Measurements from ENCODE around the gene ATRIP. TPM values are rescaled to one million over a fixed set of nuclear protein-coding genes. Genes with fewer than 3 reads are reported as not detected.

Gene ATRIP
- 4.5 TPM for polyA plus RNA-seq (2013, experiment 1 of 2)
- polyA plus RNA-seq (2013, experiment 2 of 2) = 4.8 TPM

DNA sequence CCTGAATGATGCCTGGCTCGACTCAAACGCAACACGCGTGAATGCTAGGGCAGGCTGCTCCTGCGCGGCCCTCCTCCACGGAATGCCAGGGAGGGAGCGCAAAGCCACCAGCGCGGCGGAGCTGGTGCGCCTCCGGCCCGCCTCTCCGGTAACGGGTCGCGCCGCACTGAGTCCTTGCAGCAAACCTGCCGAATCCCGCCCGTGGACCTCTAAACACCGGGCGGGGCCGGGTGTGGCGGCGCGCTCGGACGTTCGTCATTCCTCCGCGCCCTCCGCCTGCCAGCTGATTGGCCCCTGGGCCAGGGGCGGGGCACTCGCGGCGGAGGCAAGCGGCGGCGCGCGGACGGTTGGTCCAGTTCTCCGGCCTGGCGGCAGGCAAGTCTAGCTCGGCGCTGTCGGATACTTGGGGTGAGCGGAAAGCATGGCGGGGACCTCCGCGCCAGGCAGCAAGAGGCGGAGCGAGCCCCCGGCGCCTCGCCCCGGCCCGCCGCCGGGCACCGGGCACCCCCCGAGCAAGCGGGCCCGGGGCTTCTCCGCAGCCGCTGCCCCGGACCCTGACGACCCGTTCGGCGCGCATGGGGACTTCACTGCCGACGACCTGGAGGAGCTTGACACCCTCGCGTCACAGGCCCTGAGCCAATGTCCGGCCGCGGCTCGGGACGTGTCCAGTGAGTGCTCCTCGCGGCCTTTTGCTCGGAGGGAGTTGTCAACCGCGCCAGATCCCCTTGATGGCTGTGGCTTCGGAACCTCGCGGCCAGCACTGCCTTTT is at the start of gene ATRIP:
ATRIP (plus strand) TSS at position 313 of the 769 bp plus-strand sequence; CDS start at position 422, 109 bp downstream.
- peak within 1 kb of the TSS; percentile 94 for H3K9ac ChIP-seq (ENCODE audit: low read length)
- peak within 1 kb of the TSS; percentile 98 for H2AFZ ChIP-seq (ENCODE audit: low read depth, low read length)
- H3K27ac ChIP-seq (ENCODE audit: low read length, poor library complexity, severe bottlenecking) = no peak within 1 kb of the TSS
- peaks cover 25 to 43% of the 10 kb centered on the region in 2 experiments for H3K36me3 ChIP-seq (ENCODE audit: control insufficient read depth in 1 of 2, insufficient read depth in 2 of 2, low read depth in 1 of 2, low read length in 2 of 2)
- H2AK5ac ChIP-seq (ENCODE audit: low read length, severe bottlenecking) = no peak within 1 kb of the TSS
- no peak within 1 kb of the TSS for H3K23ac ChIP-seq (ENCODE audit: low read length in 2 of 2)
- WGBS = under 1% methylated on average over 87 of the region's 91 CpGs
- peak within 1 kb of the TSS; percentile 89 for H4K8ac ChIP-seq (ENCODE audit: low read length)
- H2BK120ac ChIP-seq (ENCODE audit: low read depth, low read length) = no peak within 1 kb of the TSS
- no peak within 1 kb of the TSS for H2BK12ac ChIP-seq (ENCODE audit: low read length in 2 of 2)
- H3K27me3 ChIP-seq (ENCODE audit: control insufficient read depth in 1 of 2, insufficient read depth in 1 of 2, low read length in 2 of 2) = no peaks in the 10 kb centered on the region
- H3K4ac ChIP-seq (ENCODE audit: low read depth in 1 of 2, low read length in 2 of 2) = peak within 1 kb of the TSS; percentile 41 to 69
- no peak within 1 kb of the TSS for H2BK15ac ChIP-seq (ENCODE audit: low read depth, poor library complexity, severe bottlenecking)
- DNase-seq = peak; percentile 89
- H4K91ac ChIP-seq (ENCODE audit: low read length) = peak within 1 kb of the TSS; percentile 87
- no peaks in the 10 kb centered on the region for H3K9me3 ChIP-seq (ENCODE audit: control insufficient read depth, low read length)
- H3K4me2 ChIP-seq (ENCODE audit: low read length, poor library complexity, severe bottlenecking) = peak within 1 kb of the TSS; percentile 71
- peak within 1 kb of the TSS; percentile 74 to 87 for H3K18ac ChIP-seq (ENCODE audit: low read depth in 1 of 2, low read length in 2 of 2)
- peak within 1 kb of the TSS; percentile 92 to 100 for H3K4me3 ChIP-seq (ENCODE audit: insufficient read depth in 1 of 2, low read depth in 1 of 2, low read length in 2 of 2)
- peaks cover 19% of the 10 kb centered on the region for H3K79me1 ChIP-seq (replicated peaks; ENCODE audit: low read length, poor library complexity, severe bottlenecking)
- H3K4me1 ChIP-seq (ENCODE audit: control insufficient read depth, insufficient read depth, low read depth, low read length) = peaks cover 4% of the 10 kb centered on the region
- H2BK5ac ChIP-seq (ENCODE audit: low read depth, low read length, poor library complexity, severe bottlenecking) = no peak within 1 kb of the TSS
- peak within 1 kb of the TSS in 1 of 2 experiments; percentile 98 for H3K14ac ChIP-seq (ENCODE audit: low read length in 2 of 2)

GRCh38 chr3:48397767-48398681 is 48.5 kb upstream of the ATRIP start:
- Histone ChIP-seq H3K27ac (ENCODE audit: low read length, poor library complexity, severe bottlenecking) (no peak overlapping the region), H3K23ac (ENCODE audit: low read length in 2 of 2) (no peak overlapping the region), H3K79me1 (replicated peaks; ENCODE audit: low read length, poor library complexity, severe bottlenecking) (no peaks in the 10 kb centered on the region), H2BK5ac (ENCODE audit: low read depth, low read length, poor library complexity, severe bottlenecking) (no peak overlapping the region), H3K14ac (ENCODE audit: low read length in 2 of 2) (peak overlapping the region in 1 of 2 experiments; percentile 22), H4K8ac (ENCODE audit: low read length) (no peak overlapping the region), H3K9me3 (ENCODE audit: control insufficient read depth, low read length) (no peaks in the 10 kb centered on the region), H2AK5ac (ENCODE audit: low read length, severe bottlenecking) (no peak overlapping the region), H3K4me3 (ENCODE audit: insufficient read depth in 1 of 2, low read depth in 1 of 2, low read length in 2 of 2) (no peak overlapping the region), H4K91ac (ENCODE audit: low read length) (no peak overlapping the region), H2AFZ (ENCODE audit: low read depth, low read length) (no peak overlapping the region), H3K4me1 (ENCODE audit: control insufficient read depth, insufficient read depth, low read depth, low read length) (peaks cover 8% of the 10 kb centered on the region), H3K9ac (ENCODE audit: low read length) (no peak overlapping the region), H3K4me2 (ENCODE audit: low read length, poor library complexity, severe bottlenecking) (no peak overlapping the region), H2BK12ac (ENCODE audit: low read length in 2 of 2) (no peak overlapping the region), H3K36me3 (ENCODE audit: control insufficient read depth in 1 of 2, insufficient read depth in 2 of 2, low read depth in 1 of 2, low read length in 2 of 2) (peaks cover 0 to 5% of the 10 kb centered on the region in 2 experiments), H3K4ac (ENCODE audit: low read depth in 1 of 2, low read length in 2 of 2) (no peak overlapping the region), H3K18ac (ENCODE audit: low read depth in 1 of 2, low read length in 2 of 2) (peak overlapping the region in 1 of 2 experiments; percentile 7), H2BK15ac (ENCODE audit: low read depth, poor library complexity, severe bottlenecking) (no peak overlapping the region), H2BK120ac (ENCODE audit: low read depth, low read length) (no peak overlapping the region), H3K27me3 (ENCODE audit: control insufficient read depth in 1 of 2, insufficient read depth in 1 of 2, low read length in 2 of 2) (peaks cover 21 to 33% of the 10 kb centered on the region in 2 experiments)
- 89% methylated on average over 9 of the region's 9 CpGs for WGBS
- DNase-seq = no peak

DNA sequence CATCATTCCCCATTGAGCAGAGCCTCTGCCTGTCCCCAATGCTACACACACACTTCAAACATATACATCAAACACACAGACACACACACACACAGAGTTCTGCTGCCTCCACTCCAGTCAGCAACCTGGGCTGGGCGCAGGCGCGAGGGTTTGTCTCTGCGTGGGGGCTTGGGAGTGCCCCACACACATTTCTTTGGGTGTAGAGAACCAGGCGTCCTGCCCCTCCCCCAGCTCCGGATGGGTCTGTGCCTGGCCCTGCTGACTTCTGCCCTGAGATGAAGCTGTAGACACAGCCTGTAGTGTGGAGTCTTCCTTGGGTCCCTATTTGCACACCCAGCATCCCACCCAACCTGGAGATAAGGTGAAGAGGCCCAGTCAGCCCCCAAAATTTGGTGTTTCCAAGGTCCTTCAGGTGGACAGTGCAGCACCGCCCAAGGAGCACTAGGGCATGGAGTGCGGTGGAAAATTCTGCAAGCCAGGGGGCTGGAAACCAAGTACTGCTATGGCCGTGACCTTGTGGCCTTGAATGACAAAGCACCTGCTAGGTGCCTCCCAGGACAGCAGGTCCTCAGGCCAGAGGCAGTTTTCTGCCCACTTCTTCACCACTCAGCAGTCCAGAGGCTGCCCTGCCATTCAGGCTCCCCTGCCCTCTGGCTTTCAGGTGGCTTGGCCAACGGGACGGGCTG is 47.7 kb upstream of the ATRIP start:
- Histone ChIP-seq H3K36me3 (ENCODE audit: control insufficient read depth in 1 of 2, insufficient read depth in 2 of 2, low read depth in 1 of 2, low read length in 2 of 2) (peaks cover 7 to 13% of the 10 kb centered on the region in 2 experiments), H2AFZ (ENCODE audit: low read depth, low read length) (no peak overlapping the region), H2BK120ac (ENCODE audit: low read depth, low read length) (no peak overlapping the region), H3K27me3 (ENCODE audit: control insufficient read depth in 1 of 2, insufficient read depth in 1 of 2, low read length in 2 of 2) (peaks cover 21 to 33% of the 10 kb centered on the region in 2 experiments), H3K9ac (ENCODE audit: low read length) (no peak overlapping the region), H3K79me1 (replicated peaks; ENCODE audit: low read length, poor library complexity, severe bottlenecking) (no peaks in the 10 kb centered on the region), H4K8ac (ENCODE audit: low read length) (no peak overlapping the region), H3K23ac (ENCODE audit: low read length in 2 of 2) (peak overlapping the region in 1 of 2 experiments; percentile 9), H3K14ac (ENCODE audit: low read length in 2 of 2) (no peak overlapping the region), H3K9me3 (ENCODE audit: control insufficient read depth, low read length) (no peaks in the 10 kb centered on the region), H2BK5ac (ENCODE audit: low read depth, low read length, poor library complexity, severe bottlenecking) (no peak overlapping the region), H2BK15ac (ENCODE audit: low read depth, poor library complexity, severe bottlenecking) (no peak overlapping the region), H2AK5ac (ENCODE audit: low read length, severe bottlenecking) (no peak overlapping the region), H3K4me2 (ENCODE audit: low read length, poor library complexity, severe bottlenecking) (no peak overlapping the region), H3K18ac (ENCODE audit: low read depth in 1 of 2, low read length in 2 of 2) (no peak overlapping the region), H3K4me1 (ENCODE audit: control insufficient read depth, insufficient read depth, low read depth, low read length) (peaks cover 8% of the 10 kb centered on the region), H4K91ac (ENCODE audit: low read length) (no peak overlapping the region), H3K27ac (ENCODE audit: low read length, poor library complexity, severe bottlenecking) (no peak overlapping the region), H3K4ac (ENCODE audit: low read depth in 1 of 2, low read length in 2 of 2) (no peak overlapping the region), H2BK12ac (ENCODE audit: low read length in 2 of 2) (no peak overlapping the region), H3K4me3 (ENCODE audit: insufficient read depth in 1 of 2, low read depth in 1 of 2, low read length in 2 of 2) (no peak overlapping the region)
- DNase-seq = no peak
- 85% methylated on average over 11 of the region's 11 CpGs for WGBS
